Measurements from ENCODE around the gene AK1.
"Not testable (repeated sequence)": the region's sequence is repeated elsewhere in the genome, so short reads cannot be mapped to it uniquely, and the experiment has no call there.

Gene AK1

DNA sequence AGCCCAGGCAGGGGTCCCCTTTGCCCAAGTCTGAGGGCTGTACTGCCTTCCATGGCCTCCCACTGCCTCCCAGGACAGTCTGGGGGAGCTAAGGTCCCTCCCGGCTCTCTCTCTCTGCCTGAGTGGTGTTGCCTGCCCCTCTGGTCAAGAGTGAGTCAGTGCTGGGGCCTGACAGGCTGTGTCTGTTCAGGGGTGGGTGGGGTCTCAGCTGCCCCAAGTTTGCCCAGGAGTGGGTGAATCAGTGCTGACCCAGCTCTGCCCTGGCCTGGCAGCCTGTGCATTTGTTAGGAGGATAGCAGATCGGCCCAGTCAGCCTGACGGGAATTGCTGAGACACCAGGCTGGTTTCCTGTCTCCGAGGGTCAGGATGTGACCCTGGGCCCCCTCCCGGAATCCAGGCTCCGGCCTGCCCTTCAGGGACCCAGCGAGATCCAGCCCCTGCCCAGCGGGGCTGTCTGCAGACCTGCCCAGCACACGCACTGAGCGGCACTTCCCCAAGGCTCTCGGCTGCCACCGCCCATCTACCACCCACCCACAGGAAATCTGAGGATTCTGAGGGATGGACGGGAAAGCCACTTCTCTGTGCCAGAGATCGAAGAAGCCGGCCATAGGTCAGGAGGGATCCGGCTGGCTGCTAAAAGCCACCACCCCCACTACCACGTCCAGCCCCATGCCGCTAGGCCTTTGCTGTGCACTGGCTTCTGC is 38.9 kb downstream of the AK1 start:
- DNase-seq (ENCODE audit: low read depth): no peak
- H3K4me3 ChIP-seq (ENCODE audit: low read depth, low read length): no peak overlapping the region
- TF ChIP-seq, protein P1, sequence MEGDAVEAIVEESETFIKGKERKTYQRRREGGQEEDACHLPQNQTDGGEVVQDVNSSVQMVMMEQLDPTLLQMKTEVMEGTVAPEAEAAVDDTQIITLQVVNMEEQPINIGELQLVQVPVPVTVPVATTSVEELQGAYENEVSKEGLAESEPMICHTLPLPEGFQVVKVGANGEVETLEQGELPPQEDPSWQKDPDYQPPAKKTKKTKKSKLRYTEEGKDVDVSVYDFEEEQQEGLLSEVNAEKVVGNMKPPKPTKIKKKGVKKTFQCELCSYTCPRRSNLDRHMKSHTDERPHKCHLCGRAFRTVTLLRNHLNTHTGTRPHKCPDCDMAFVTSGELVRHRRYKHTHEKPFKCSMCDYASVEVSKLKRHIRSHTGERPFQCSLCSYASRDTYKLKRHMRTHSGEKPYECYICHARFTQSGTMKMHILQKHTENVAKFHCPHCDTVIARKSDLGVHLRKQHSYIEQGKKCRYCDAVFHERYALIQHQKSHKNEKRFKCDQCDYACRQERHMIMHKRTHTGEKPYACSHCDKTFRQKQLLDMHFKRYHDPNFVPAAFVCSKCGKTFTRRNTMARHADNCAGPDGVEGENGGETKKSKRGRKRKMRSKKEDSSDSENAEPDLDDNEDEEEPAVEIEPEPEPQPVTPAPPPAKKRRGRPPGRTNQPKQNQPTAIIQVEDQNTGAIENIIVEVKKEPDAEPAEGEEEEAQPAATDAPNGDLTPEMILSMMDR (IDR thresholded peaks at IDR 0.05; ENCODE audit: low read depth, low read length, missing control alignments): no peak

DNA sequence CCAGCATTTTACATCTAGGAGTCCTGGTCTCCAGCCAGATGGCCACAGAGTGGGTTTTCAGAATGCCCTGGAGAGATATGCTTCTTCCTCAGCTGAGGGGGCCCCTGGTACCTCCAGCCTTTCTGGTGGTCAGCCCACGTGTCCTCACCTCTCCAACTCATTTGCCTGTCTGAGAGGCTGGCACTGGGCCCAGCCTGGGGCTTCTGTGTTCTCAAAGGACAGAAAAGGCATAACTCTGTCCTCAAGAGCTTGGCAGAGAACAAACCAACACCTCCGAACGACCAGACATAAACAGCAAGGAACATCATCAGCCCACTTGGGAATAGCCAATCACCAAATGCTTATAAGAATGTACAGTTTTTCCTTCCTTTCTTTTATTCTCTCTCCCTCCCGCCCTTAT is 40.1 kb downstream of the AK1 start:
- TF ChIP-seq, protein P1 (IDR thresholded peaks at IDR 0.05; ENCODE audit: low read depth, low read length, missing control alignments): no peak
- H3K4me3 ChIP-seq (ENCODE audit: low read depth, low read length): no peak overlapping the region
- no peak for DNase-seq (ENCODE audit: low read depth)

DNA sequence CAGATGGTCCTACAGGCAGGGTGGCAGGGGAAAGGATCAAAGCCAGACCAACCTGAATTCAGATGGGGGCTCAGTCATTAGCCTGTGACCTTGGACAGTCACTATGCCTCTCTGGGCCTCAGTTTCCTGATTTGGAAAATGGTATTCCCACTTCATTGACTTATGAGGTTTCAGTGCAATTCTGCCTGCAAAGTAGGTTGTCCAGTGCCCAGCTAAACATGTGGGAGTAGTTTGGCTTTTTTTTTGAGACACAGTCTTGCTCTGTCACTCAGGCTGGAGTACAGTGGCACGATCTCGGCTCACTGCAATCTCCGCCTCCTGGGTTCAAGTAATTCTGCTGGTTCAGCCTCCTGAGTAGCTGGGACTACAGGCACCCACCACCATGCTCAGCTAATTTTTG is 40.9 kb downstream of the AK1 start:
- H3K4me3 ChIP-seq (ENCODE audit: low read depth, low read length); DNase-seq (ENCODE audit: low read depth): not testable (repeated sequence)

DNA sequence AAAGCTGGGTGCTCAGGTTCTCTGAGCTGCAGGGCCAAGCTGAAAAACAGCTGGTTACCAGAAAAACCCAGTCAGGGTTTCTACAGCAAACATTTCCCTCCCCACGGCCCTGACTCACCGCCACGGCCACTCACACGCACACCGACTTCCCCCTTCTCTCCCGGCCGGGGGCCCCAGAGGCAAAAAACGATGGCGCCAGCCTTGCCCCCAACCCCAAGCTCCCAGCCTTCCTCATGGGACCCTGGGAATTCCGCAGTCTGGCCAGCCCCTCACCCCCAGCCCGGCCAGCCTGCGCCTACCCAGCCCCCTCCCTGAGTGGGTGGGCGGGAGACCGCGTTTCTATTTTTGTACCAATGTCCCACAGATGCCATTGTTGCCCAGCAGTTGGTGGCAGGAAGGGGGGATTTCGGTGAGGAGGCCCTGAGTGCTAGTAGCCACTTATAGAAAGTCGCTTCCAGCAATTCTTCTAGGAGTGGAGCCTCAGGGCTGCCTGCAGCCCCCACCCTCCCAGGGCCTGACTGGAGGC is 41.4 kb downstream of the AK1 start:
- DNase-seq (ENCODE audit: low read depth): no peak
- no peak overlapping the region for H3K4me3 ChIP-seq (ENCODE audit: low read depth, low read length)
- TF ChIP-seq, protein P1 (IDR thresholded peaks at IDR 0.05; ENCODE audit: low read depth, low read length, missing control alignments): no peak

DNA sequence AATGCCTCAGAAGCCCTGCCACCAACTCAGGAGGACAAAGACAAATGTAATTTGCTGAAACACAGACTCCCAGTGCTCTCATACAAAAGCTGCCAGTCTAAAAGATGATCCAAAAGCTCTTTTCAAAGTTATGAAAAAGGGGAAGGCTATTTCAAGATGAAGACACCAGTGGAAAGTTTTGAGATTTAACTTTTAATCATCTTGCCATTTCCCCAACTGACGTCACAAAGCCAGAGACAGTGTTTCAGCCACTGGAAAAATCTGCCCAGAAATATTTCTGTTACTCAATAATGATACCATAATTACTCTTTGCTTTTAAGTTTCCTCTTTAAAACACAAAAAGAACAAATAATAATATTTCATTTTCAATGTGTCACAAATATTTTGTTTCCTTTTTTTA is 43.9 kb downstream of the AK1 start:
- TF ChIP-seq, protein P1 (IDR thresholded peaks at IDR 0.05; ENCODE audit: low read depth, low read length, missing control alignments): no peak
- no peak overlapping the region for H3K4me3 ChIP-seq (ENCODE audit: low read depth, low read length)
- DNase-seq (ENCODE audit: low read depth): no peak

DNA sequence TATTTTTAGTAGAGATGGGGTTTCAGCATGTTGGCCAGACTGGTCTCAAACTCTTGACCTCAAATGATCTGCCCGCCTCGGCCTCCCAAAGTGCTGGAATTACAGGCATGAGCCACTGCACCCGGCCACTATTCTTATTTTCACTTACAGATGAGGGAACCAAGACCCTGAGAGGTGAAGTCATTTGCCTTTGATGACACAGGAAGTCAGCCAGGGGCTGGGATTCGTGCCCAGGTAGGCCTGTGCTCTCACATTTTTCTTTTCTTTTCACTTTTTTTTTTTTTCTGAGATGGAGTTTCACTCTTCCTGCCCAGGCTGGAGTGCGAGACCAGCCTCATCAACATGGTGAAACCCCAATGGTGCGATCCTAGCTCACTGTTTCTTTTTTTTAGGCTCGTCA is 45.2 kb downstream of the AK1 start:
- DNase-seq (ENCODE audit: low read depth): no peak
- H3K4me3 ChIP-seq (ENCODE audit: low read depth, low read length): no peak overlapping the region
- TF ChIP-seq, protein P1 (IDR thresholded peaks at IDR 0.05; ENCODE audit: low read depth, low read length, missing control alignments): no peak

DNA sequence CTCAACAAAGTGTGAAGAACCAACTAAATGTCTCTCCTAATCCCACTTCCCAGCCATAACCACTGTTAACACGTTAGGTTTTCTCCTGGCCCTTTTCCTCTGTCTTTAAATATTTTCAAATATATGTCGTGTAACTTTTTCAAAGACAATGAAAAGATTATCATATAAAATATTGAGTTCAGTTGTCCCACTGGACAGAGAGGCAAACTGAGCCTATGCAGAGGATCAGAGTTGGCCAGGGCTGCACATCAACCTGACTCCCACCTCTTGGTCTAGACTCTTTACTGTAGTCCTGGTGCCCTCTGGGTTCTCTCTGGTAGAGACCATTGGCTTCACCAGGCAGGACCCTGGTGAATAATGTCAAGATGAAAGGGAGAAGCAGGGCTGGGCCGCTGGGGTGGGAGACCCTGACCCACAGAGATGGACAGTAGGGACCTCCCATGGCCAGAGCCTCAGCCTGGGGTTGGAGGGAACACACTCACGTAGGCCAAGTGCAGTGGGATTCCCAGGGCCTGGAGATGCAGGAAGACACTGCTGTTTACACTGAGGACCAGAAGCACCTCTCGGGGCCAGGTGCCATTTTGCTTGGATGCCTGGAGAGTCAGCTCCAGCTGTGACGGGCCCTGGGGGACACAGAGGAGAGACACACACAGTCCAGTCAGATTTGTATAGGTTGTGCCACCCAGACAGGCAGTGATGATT is 48.1 kb downstream of the AK1 start:
- DNase-seq (ENCODE audit: low read depth): no peak
- TF ChIP-seq, protein P1 (IDR thresholded peaks at IDR 0.05; ENCODE audit: low read depth, low read length, missing control alignments): no peak
- no peak overlapping the region for H3K4me3 ChIP-seq (ENCODE audit: low read depth, low read length)
